Pancreas (tissue), 10 donors: Measurements from ENCODE around the gene R3HDM1. TPM values are rescaled to one million over a fixed set of nuclear protein-coding genes. Genes with fewer than 3 reads are reported as not detected.
"Not testable (repeated sequence)": the region's sequence is repeated elsewhere in the genome, so short reads cannot be mapped to it uniquely, and the experiment has no call there.

Source experiments
- ATAC-seq, 4 donors: fragments of 200-7000 bp; cut with Tn5 transposase; one replicate each; pipeline versions ENCODE4 v1.8.0 to v1.9.1; 2020; ENCODE audit warnings: mild to moderate bottlenecking in 4 of 4, moderate library complexity in 4 of 4
- DNase-seq, 6 donors: peaks; one replicate each; pipeline ENCODE4 v3.0.0-alpha.2; 2020
- FAIRE-seq: peaks from 2 replicates; lab custom pipeline; 2012; peaks lifted over from hg19 to GRCh38; lab: Jason Lieb, UNC
- H3K27ac ChIP-seq, 4 donors: fragments of 200-600 bp; sonication (generic); 1 replicate in 3 of 4; 2 replicates in 1 of 4; pipeline versions ENCODE4 v1.5.0 to v1.8.0; 2020
- H3K27me3 ChIP-seq, 4 donors: fragments of 200-600 bp; one replicate each; pipeline ENCODE4 v1.8.0; 2021
- H3K36me3 ChIP-seq, 3 donors: fragments of 200-600 bp; sonication (generic) in 1 of 3; one replicate each; pipeline versions ENCODE4 v1.5.0 to v1.8.0; 2020 to 2021
- H3K4me1 ChIP-seq, 3 donors: fragments of 200-600 bp; one replicate each; pipeline ENCODE4 v1.8.0; 2021
- H3K4me3 ChIP-seq, 4 donors: fragments of 200-600 bp; sonication (generic) in 2 of 4; one replicate each; pipeline versions ENCODE4 v1.5.0 to v1.8.0; 2020 to 2021
- H3K9me3 ChIP-seq, 4 donors: fragments of 200-600 bp; one replicate each; pipeline ENCODE4 v1.8.0; 2021
- WGBS, 2 donors: extraction: QIAGEN DNeasy Blood & Tissue Kit; methylation state at CpG; one replicate each; pipeline ENCODE4 v1.1.7; 2013; 5-methylcytosine and 5-hydroxymethylcytosine counted together
- intact Hi-C, 3 donors: fragments of 100-400 bp; cut with DNase I; formaldehyde crosslinking; loops; one replicate each; pipeline versions ENCODE4 v1.11.1 to v1.14.2; 2022
- polyA plus RNA-seq, 2 donors: library from polyadenylated mRNA; stranded (reverse); fragments of 200-250 nt; gene quantifications; one replicate each; pipeline ENCODE4 v1.2.3, GENCODE V29; 2013
- total RNA-seq, 6 donors: library from RNA; stranded (reverse); fragmentation: NEBNext Ultra II Directional in 4 of 6; extraction: Animal tissue kit (Norgen Biotek cat#: 25700) in 4 of 6; gene quantifications; one replicate each; pipeline versions ENCODE4 v1.2.1 to v1.2.4, GENCODE V29; 2021 to 2023
- TF ChIP-seq, protein P1 (sequence below), 4 donors: fragments of 200-600 bp; sonication (generic) in 3 of 4; IDR thresholded peaks; one replicate each; pipeline versions ENCODE4 v1.5.0 to v1.8.0; 2021; ENCODE audit warnings: antibody characterized with exemption in 4 of 4
- donor health status: healthy with polysubstance abuse.
- donor health status: DM: no; HTN: no; CAD: no; lungs with moderate emphysema.
- donor health status: DM: no; HTN: no; CAD: no.
- donor health status: control.
- donor health status: control.
- donor health status: Bipolar disorder and iron deficiency.
- donor health status: DM: yes; HTN: yes; CAD: no.
- donor health status: DM: no; HTN: no; CAD: no.
- donor health status: DM: no; HTN: no; CAD: no.
- donor health status: DM: yes; HTN: yes; CAD: no.

The R3HDM1 gene
- total and polyA plus RNA-seq, 8 donors, result 6.8 to 16.0 (median 10.9) TPM

DNA sequence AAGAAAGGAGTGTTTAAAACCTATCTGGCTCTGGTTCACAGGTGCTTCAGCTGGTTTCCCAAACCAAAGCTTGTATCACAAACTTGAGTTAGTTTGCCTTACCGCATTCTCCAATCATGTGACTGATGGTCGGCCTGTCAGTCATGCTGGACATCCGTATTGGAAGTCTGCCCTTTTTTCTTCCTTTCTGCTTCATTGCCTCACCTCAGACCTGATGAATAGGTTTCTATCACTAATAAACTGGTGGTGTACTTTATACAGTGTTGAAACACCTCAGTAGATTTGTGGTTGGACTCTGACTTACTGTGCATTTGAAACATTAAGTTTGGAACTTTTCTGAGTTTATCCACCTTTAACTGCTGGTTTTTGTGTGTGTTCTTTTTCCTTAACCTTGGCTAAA, 84.1 kb downstream of the R3HDM1 start:
- Histone ChIP-seq H3K4me3 (no peak overlapping the region), H3K4me1 (no peaks in the 10 kb centered on the region), H3K27ac (no peak overlapping the region), H3K36me3 (no peaks in the 10 kb centered on the region), H3K27me3 (no peaks in the 10 kb centered on the region), H3K9me3 (no peaks in the 10 kb centered on the region)
- WGBS, 2 donors, result 86 to 88% methylated on average over 3 of the region's 3 CpGs
- intact Hi-C loops, result no loop called here
- no peak for ATAC-seq
- TF ChIP-seq, protein P1, sequence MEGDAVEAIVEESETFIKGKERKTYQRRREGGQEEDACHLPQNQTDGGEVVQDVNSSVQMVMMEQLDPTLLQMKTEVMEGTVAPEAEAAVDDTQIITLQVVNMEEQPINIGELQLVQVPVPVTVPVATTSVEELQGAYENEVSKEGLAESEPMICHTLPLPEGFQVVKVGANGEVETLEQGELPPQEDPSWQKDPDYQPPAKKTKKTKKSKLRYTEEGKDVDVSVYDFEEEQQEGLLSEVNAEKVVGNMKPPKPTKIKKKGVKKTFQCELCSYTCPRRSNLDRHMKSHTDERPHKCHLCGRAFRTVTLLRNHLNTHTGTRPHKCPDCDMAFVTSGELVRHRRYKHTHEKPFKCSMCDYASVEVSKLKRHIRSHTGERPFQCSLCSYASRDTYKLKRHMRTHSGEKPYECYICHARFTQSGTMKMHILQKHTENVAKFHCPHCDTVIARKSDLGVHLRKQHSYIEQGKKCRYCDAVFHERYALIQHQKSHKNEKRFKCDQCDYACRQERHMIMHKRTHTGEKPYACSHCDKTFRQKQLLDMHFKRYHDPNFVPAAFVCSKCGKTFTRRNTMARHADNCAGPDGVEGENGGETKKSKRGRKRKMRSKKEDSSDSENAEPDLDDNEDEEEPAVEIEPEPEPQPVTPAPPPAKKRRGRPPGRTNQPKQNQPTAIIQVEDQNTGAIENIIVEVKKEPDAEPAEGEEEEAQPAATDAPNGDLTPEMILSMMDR (IDR thresholded peaks at IDR 0.05), result no peak
- DNase-seq, result no peak
- FAIRE-seq, result no peak

DNA sequence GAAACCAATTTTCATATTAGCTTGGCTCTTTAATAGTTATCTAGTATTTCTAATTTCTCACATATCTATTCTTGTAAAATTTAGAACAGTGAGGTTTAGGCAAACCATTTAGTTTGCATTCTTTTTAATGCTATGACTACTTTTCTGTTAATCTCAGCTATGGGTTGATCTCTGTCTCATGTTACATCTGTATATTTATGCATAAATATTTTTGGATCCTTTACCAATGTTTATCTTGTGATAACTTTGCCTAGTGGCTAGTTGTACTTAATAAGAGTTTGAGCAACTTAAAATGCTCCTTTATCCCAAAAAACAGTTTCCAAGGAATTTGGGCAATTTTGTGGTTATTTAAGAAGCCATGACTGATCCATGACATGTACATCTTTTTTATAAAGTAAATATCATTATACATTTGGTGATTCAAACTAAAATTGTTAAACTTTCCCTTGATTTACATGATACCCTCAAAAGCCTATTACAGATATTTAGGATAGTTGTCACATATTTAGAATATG, 86.3 kb downstream of the R3HDM1 start:
- no peaks in the 10 kb centered on the region for H3K4me1 ChIP-seq
- H3K27ac ChIP-seq, result no peak overlapping the region
- FAIRE-seq (no peak), ATAC-seq (no peak), DNase-seq (no peak)
- H3K27me3 ChIP-seq, result no peaks in the 10 kb centered on the region
- no peak overlapping the region for H3K4me3 ChIP-seq
- intact Hi-C loops, result no loop called here
- H3K36me3 ChIP-seq, result no peaks in the 10 kb centered on the region
- H3K9me3 ChIP-seq, result no peaks in the 10 kb centered on the region
- TF ChIP-seq, protein P1 (IDR thresholded peaks at IDR 0.05), result no peak

DNA sequence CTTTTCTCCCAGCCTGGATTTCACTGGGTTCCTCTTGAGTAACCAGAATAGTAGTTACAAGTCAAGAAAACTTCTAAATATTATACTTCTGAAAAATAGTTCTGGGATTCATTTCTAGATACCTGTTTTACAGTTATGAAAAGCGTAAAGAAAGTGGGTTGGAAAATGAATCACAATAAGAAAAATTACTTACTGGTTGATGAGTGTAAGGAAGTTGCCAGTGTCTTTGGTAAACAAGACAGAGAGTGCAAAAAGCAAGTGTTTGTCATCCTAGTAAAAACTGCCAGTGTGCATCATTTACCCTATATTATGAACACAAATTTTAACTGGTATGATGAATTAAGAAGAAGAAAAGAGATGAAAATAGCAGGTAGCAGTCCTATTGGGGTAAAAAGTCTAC, 88.9 kb downstream of the R3HDM1 start:
- no peak overlapping the region for H3K4me3 ChIP-seq
- H3K27ac ChIP-seq, result no peak overlapping the region
- FAIRE-seq (no peak), ATAC-seq (no peak), DNase-seq (no peak)
- H3K9me3 ChIP-seq, result no peaks in the 10 kb centered on the region
- no peaks in the 10 kb centered on the region for H3K4me1 ChIP-seq
- WGBS, 2 donors, result 95% methylated on average over 1 of the region's 1 CpG
- TF ChIP-seq, protein P1 (IDR thresholded peaks at IDR 0.05), result no peak
- no peaks in the 10 kb centered on the region for H3K36me3 ChIP-seq
- H3K27me3 ChIP-seq, result no peaks in the 10 kb centered on the region
- intact Hi-C loops, result no loop called here

DNA sequence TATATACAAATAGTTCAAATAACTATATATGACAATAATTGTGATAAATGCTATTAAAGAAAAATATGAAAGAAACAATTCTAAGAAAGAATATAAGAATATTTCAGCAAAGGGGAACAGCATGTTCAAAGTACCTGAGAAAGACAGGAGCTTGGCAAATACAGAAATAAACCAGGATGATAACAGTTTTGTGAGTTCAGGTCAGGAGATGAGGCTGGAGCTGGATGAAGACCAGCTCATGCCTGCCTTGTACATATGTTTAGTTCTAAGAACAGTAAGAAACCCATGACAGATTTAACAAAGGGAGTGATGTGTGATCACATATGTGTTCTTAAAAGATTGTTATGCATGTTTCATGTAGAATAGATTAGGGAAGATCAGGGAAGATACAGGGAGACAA, 98.2 kb downstream of the R3HDM1 start:
- ATAC-seq (no peak), DNase-seq (no peak), FAIRE-seq (no peak)
- TF ChIP-seq, protein P1 (IDR thresholded peaks at IDR 0.05), result no peak
- peaks cover 4 to 15% (median 13%) of the 10 kb centered on the region in 3 donors for H3K4me1 ChIP-seq
- H3K27me3 ChIP-seq, result no peaks in the 10 kb centered on the region
- no peak overlapping the region for H3K4me3 ChIP-seq
- no peaks in the 10 kb centered on the region for H3K9me3 ChIP-seq
- no peak overlapping the region for H3K27ac ChIP-seq
- intact Hi-C loops, result no loop called here
- H3K36me3 ChIP-seq, result no peaks in the 10 kb centered on the region

DNA sequence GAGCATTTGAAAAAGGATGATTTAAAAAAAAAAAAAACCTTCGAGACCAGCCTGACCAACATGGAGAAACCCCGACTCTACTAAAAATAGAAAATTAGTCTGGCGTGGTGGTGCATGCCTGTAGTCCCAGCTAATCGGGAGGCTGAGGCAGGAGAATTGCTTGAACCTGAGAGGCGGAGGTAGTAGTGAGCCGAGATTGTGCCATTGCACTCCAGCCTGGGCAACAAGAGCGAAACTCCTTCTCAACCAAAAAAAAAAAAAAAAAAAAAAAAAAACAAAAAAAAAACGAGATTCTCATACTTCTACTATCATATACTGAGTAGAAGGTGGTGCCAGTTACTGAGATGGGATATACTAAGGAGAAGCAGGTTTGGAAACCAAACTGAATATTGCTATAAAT, 98.8 kb downstream of the R3HDM1 start:
- ATAC-seq, result peak; percentile 21 to 34 (median 30)
- H3K4me3 ChIP-seq, H3K9me3 ChIP-seq, H3K27ac ChIP-seq, H3K36me3 ChIP-seq, intact Hi-C loops, DNase-seq, H3K27me3 ChIP-seq, FAIRE-seq: not testable (repeated sequence)
- WGBS, 2 donors, result 57 to 63% methylated on average over 8 of the region's 8 CpGs
- H3K4me1 ChIP-seq, result peaks cover 4 to 18% (median 13%) of the 10 kb centered on the region in 3 donors
